Right lobe of liver (tissue), 6 donors: ENCODE results near the gene CIROP. TPM values are rescaled to one million over a fixed set of nuclear protein-coding genes. Genes with fewer than 3 reads are reported as not detected.

ENCODE experiments used
- ATAC-seq, 4 donors: fragments of 200-7000 bp; cut with Tn5 transposase; one replicate each; pipeline ENCODE4 v1.9.1; 2020; ENCODE audit warnings: mild to moderate bottlenecking in 4 of 4, moderate library complexity in 4 of 4
- DNase-seq, 3 donors: peaks; one replicate each; pipeline ENCODE4 v3.0.0-alpha.2; 2020
- H3K27ac ChIP-seq, 3 donors: fragments of 200-600 bp; one replicate each; pipeline ENCODE4 v1.8.0; 2022
- H3K27me3 ChIP-seq, 2 donors: fragments of 200-600 bp; one replicate each; pipeline ENCODE4 v1.8.0; 2022
- H3K36me3 ChIP-seq, 4 donors: fragments of 200-600 bp; sonication (generic) in 1 of 4; one replicate each; pipeline versions ENCODE4 v1.5.1 to v1.8.0; 2017 to 2022; ENCODE audit warnings: control low read depth in 1 of 4
- H3K4me1 ChIP-seq, 4 donors: fragments of 200-600 bp; sonication (generic) in 1 of 4; one replicate each; pipeline versions ENCODE4 v1.5.1 to v1.8.0; 2017 to 2022; ENCODE audit warnings: control low read depth in 1 of 4
- H3K4me3 ChIP-seq, 3 donors: fragments of 200-600 bp; one replicate each; pipeline ENCODE4 v1.8.0; 2022
- H3K9me3 ChIP-seq, 4 donors: fragments of 200-600 bp; sonication (generic) in 1 of 4; one replicate each; pipeline versions ENCODE4 v1.5.1 to v1.8.0; 2017 to 2022; ENCODE audit warnings: control low read depth in 1 of 4
- CTCF ChIP-seq, 4 donors: fragments of 200-600 bp in 3 of 4; fragments of 450-650 bp in 1 of 4; IDR thresholded peaks; one replicate each; pipeline versions ENCODE4 v1.5.1 to v1.8.0; 2016 to 2022; ENCODE audit warnings: antibody characterized with exemption in 4 of 4, mild to moderate bottlenecking in 2 of 4
- POLR2A ChIP-seq: fragments of 450-650 bp; IDR thresholded peaks from one replicate; pipeline ENCODE4 v1.6.1; 2017; ENCODE audit warnings: antibody characterized with exemption, mild to moderate bottlenecking
- WGBS: methylation state at CpG from one replicate; pipeline ENCODE4 v1.1.6; 2018; ENCODE audit warnings: low coverage, low lambda C conversion rate; ENCODE audit not compliant: insufficient coverage; ENCODE audit errors: missing lambda C conversion rate; 5-methylcytosine and 5-hydroxymethylcytosine counted together
- intact Hi-C, 2 donors: fragments of 100-400 bp; cut with DNase I; formaldehyde crosslinking; loops; one replicate each; pipeline versions ENCODE4 v1.11.2 to v1.14.1; 2022
- total RNA-seq, 6 experiments: library from RNA; depleted of rRNA in 2 of 6; stranded (reverse); fragments of >200 nt in 2 of 6; fragmentation: NEBNext Ultra II Directional in 3 of 6; extraction: Animal tissue kit (Norgen Biotek cat#: 25700) in 3 of 6; gene quantifications; one replicate each; pipeline versions ENCODE4 v1.1.0 to v1.2.4, GENCODE V29; 2016 to 2023
- donor health status: DM: no; HTN: yes; CAD: no.
- donor health status: DM: no; HTN: no; CAD: no.
- donor health status: DM: no; HTN: no; CAD: no.
- donor health status: DM: no; HTN: yes; CAD: no.
- donor health status: DM: no; HTN: yes; CAD: no.

Gene CIROP
- total RNA-seq, 6 experiments from 2014 or later, result not detected

DNA sequence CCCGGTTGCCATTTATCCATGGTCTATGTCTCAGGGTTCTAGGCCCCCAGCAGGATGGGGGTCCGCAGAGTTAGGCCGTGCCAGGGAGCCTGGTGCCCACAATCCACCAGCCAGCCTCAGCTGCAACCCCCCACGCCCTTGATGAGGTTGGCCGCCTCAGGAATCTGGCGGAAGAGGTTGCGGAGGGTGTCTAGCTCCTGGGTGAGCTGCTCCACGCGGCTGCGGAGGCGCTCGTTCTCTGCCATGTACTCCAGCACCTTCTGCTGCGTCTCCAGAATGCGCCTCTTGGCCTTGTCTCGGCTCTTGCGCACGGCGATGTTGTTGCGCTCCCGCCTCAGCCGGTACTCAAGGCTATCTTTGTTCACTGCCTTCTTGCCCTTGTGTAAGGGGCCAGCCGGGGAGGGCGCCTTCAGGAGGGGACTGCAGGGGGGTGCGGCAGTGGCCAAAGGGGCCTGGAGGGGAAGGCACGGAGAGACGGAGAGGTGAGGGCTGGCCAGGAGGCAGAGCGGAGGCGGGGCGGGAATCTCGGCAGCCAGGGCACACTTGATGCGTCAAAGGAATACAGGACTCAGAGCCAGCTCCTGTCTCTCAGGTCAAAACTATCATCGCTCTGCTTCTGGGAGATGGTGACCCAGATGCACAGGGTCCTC is 12.7 kb upstream of the CIROP start:
- Histone ChIP-seq H3K27ac (no peak overlapping the region), H3K36me3 (no peaks in the 10 kb centered on the region), H3K27me3 (no peaks in the 10 kb centered on the region), H3K4me1 (no peaks in the 10 kb centered on the region), H3K4me3 (no peak overlapping the region), H3K9me3 (no peaks in the 10 kb centered on the region)
- TF ChIP-seq CTCF (IDR thresholded peaks at IDR 0.05) (no peak), POLR2A (no peak)
- 58% methylated on average over 5 of the region's 32 CpGs for whole genome bisulfite sequencing
- intact Hi-C loops, result loop anchor here in 1 of 2 donors (5.0 kb wide), 1 partner anchor 70 kb away; no protein-coding TSS in a partner anchor
- DNase-seq (no peak), ATAC-seq (no peak)

DNA sequence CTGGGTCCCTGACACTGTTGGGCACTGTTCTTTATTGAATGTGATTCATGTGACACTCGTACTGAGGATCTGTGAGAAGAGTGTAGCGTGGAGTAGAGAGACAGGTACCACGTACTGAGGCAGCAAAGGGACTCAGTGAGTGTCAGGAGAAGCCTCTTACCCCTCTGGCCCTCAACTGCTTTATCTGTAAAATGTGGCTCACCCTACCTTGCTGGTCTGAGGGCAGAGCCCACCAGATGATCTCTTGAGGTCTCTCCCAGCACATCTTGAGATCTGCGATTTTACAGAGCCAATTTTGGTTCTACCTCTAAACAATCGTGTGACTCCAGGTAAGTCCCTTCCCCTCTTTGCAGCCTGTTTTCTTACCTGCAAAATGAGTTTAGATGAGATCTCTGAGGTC is 11.1 kb upstream of the CIROP start:
- Histone ChIP-seq H3K9me3 (no peaks in the 10 kb centered on the region), H3K27me3 (no peaks in the 10 kb centered on the region), H3K27ac (no peak overlapping the region), H3K4me3 (no peak overlapping the region), H3K4me1 (no peaks in the 10 kb centered on the region), H3K36me3 (no peaks in the 10 kb centered on the region)
- intact Hi-C loops, result loop anchor here in 1 of 2 donors (5.0 kb wide), 1 partner anchor 71 kb away; no protein-coding TSS in a partner anchor
- WGBS, result 71% methylated on average over 5 of the region's 5 CpGs
- no peak for TF ChIP-seq CTCF (IDR thresholded peaks at IDR 0.05)
- no peak for TF ChIP-seq POLR2A
- no peak for ATAC-seq
- DNase-seq, result no peak

GRCh38 chr14:23115039-23115731 is 10.4 kb upstream of the CIROP start:
- H3K36me3 ChIP-seq, result no peaks in the 10 kb centered on the region
- ATAC-seq, result peak in 1 of 4 donors; percentile 57
- intact Hi-C loops, result loop anchor here in 1 of 2 donors (5.0 kb wide), 1 partner anchor 72 kb away; no protein-coding TSS in a partner anchor
- H3K27me3 ChIP-seq, result no peaks in the 10 kb centered on the region
- no peaks in the 10 kb centered on the region for H3K4me1 ChIP-seq
- no peaks in the 10 kb centered on the region for H3K9me3 ChIP-seq
- TF ChIP-seq POLR2A, result no peak
- TF ChIP-seq CTCF (IDR thresholded peaks at IDR 0.05), result no peak
- no peak overlapping the region for H3K4me3 ChIP-seq
- no peak for DNase-seq
- 48% methylated on average over 8 of the region's 10 CpGs for WGBS
- H3K27ac ChIP-seq, result no peak overlapping the region

DNA sequence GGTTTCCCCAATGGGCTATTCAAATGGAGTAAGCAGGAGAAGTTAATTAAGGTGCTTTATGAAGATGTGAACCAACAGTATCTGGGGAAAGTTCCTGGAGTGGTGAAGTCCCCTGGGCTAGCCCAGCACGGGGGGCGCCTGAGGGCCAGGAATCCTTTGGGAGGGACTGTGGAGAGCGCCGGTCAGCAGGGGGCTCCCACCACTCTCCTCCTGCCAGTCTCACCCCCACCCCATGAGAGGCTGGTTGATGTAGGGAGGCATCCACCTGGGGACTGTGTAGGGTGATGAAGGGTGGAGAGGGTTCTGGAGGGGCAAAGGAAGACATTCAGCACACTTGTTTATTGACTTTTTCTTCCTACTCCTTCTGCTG is 9.9 kb upstream of the CIROP start:
- ATAC-seq (no peak), DNase-seq (no peak)
- no peaks in the 10 kb centered on the region for H3K27me3 ChIP-seq
- intact Hi-C loops, result loop anchor here in 1 of 2 donors (5.0 kb wide), 1 partner anchor 73 kb away; no protein-coding TSS in a partner anchor
- no peak overlapping the region for H3K27ac ChIP-seq
- H3K4me1 ChIP-seq, result no peaks in the 10 kb centered on the region
- no peak overlapping the region for H3K4me3 ChIP-seq
- H3K9me3 ChIP-seq, result no peaks in the 10 kb centered on the region
- TF ChIP-seq POLR2A, result no peak
- no peak for TF ChIP-seq CTCF (IDR thresholded peaks at IDR 0.05)
- H3K36me3 ChIP-seq, result no peaks in the 10 kb centered on the region
- 17% methylated on average over 1 of the region's 4 CpGs for WGBS
